Left lung (tissue), 10 donors: ENCODE results near the gene QARS1. TPM values are rescaled to one million over a fixed set of nuclear protein-coding genes. Genes with fewer than 3 reads are reported as not detected.

ENCODE experiments used
- ATAC-seq: fragments of 200-7000 bp; cut with Tn5 transposase; one replicate; pipeline ENCODE4 v1.9.1; 2020; ENCODE audit warnings: moderate library complexity
- DNase-seq, 4 donors: peaks; one replicate each; pipeline ENCODE4 v3.0.0-alpha.2; 2013 to 2020
- H3K27ac ChIP-seq, 2 donors: fragments of 200-600 bp; sonication (generic) in 1 of 2; one replicate each; pipeline versions ENCODE4 v1.5.0 to v1.8.0; 2020 to 2021
- H3K27me3 ChIP-seq, 2 donors: fragments of 200-600 bp; sonication (generic) in 1 of 2; one replicate each; pipeline versions ENCODE4 v1.5.0 to v1.8.0; 2020 to 2021
- H3K36me3 ChIP-seq, 2 donors: fragments of 200-600 bp; sonication (generic) in 1 of 2; one replicate each; pipeline versions ENCODE4 v1.5.0 to v1.8.0; 2020 to 2021
- H3K4me1 ChIP-seq, 2 donors: fragments of 200-600 bp; one replicate each; pipeline ENCODE4 v1.8.0; 2021
- H3K4me3 ChIP-seq, 2 donors: fragments of 200-600 bp; sonication (generic) in 1 of 2; one replicate each; pipeline versions ENCODE4 v1.5.0 to v1.8.0; 2020 to 2021; ENCODE audit warnings: mild to moderate bottlenecking in 1 of 2
- H3K9me3 ChIP-seq, 2 donors: fragments of 200-600 bp; sonication (generic) in 1 of 2; one replicate each; pipeline versions ENCODE4 v1.5.0 to v1.8.0; 2020 to 2021
- intact Hi-C, 2 donors: fragments of 100-400 bp; cut with DNase I; formaldehyde crosslinking; loops; one replicate each; pipeline versions ENCODE4 v1.11.2 to v1.14.2; 2022
- polyA plus RNA-seq, 6 donors: library from polyadenylated mRNA; unstranded; fragments of 120-200 nt; gene quantifications; one replicate each; pipeline ENCODE4 v1.2.1, GENCODE V29; 2013; ENCODE audit not compliant: insufficient read length in 6 of 6
- total RNA-seq, 2 donors: library from RNA; stranded (reverse); fragmentation: NEBNext Ultra II Directional; extraction: Animal tissue kit (Norgen Biotek cat#: 25700); gene quantifications; one replicate each; pipeline ENCODE4 v1.2.1, GENCODE V29; 2021
- TF ChIP-seq, protein P1 (sequence below), 2 donors: fragments of 200-600 bp; sonication (generic) in 1 of 2; IDR thresholded peaks; one replicate each; pipeline versions ENCODE4 v1.5.0 to v1.8.0; 2021; ENCODE audit warnings: antibody characterized with exemption in 2 of 2
- donor health status: DM: no; HTN: yes; CAD: no.
- donor health status: DM: no; HTN: no; CAD: no.

Gene QARS1
- total and polyA plus RNA-seq, 8 donors, result 173 to 323 (median 298) TPM

DNA sequence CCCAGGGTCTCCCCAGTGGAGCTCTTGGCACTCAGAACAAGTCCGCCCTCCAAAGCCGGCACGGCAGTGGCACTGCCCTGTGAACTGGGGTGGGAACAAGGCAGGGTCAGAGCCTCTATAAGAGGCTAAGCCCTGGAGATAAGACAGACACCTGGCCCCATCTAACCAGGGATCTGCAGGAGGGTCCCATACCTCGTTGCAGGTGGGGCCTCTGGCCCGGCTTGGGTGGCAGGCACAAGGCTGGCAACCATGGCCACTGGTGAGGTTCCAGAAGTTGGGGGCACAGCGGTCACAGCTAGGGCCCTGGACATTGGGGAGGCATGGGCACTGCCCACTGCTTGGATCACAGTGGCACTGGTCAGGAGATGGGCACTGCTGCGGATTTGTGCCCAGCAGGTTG, 19.6 kb upstream of the QARS1 start:
- no peaks in the 10 kb centered on the region for H3K27me3 ChIP-seq
- ATAC-seq (no peak), DNase-seq (no peak)
- no peak overlapping the region for H3K27ac ChIP-seq
- TF ChIP-seq, protein P1, sequence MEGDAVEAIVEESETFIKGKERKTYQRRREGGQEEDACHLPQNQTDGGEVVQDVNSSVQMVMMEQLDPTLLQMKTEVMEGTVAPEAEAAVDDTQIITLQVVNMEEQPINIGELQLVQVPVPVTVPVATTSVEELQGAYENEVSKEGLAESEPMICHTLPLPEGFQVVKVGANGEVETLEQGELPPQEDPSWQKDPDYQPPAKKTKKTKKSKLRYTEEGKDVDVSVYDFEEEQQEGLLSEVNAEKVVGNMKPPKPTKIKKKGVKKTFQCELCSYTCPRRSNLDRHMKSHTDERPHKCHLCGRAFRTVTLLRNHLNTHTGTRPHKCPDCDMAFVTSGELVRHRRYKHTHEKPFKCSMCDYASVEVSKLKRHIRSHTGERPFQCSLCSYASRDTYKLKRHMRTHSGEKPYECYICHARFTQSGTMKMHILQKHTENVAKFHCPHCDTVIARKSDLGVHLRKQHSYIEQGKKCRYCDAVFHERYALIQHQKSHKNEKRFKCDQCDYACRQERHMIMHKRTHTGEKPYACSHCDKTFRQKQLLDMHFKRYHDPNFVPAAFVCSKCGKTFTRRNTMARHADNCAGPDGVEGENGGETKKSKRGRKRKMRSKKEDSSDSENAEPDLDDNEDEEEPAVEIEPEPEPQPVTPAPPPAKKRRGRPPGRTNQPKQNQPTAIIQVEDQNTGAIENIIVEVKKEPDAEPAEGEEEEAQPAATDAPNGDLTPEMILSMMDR (IDR thresholded peaks at IDR 0.05), result no peak
- intact Hi-C loops, result no loop called here
- H3K9me3 ChIP-seq, result no peaks in the 10 kb centered on the region
- no peak overlapping the region for H3K4me3 ChIP-seq
- H3K36me3 ChIP-seq, result peaks cover 0 to 80% of the 10 kb centered on the region in 2 donors
- peaks cover 8 to 11% of the 10 kb centered on the region in 2 donors for H3K4me1 ChIP-seq

DNA sequence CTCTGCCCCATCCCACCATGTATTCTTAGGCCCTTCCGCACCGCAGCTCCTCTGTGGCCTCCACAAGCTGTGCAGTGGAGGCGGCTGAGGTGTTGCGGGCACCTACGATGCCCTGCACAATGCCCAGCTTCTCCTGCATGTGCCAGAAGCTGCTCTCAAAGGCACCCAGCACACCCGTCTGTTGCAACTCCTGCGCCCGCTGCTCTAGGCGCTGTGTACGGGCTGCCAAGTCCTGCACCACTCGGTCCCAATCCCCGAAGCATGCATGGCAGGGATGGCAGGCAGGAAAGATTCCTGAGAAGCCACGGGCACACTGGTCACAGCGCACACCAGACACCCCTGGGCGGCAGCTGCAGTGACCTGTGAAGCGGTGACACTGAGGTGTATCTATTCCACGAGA, 19.1 kb upstream of the QARS1 start:
- intact Hi-C loops, result no loop called here
- DNase-seq (no peak), ATAC-seq (no peak)
- TF ChIP-seq, protein P1 (IDR thresholded peaks at IDR 0.05), result no peak
- Histone ChIP-seq H3K9me3 (no peaks in the 10 kb centered on the region), H3K4me1 (peaks cover 12 to 16% of the 10 kb centered on the region in 2 donors), H3K4me3 (no peak overlapping the region), H3K27ac (no peak overlapping the region), H3K36me3 (peaks cover 0 to 82% of the 10 kb centered on the region in 2 donors), H3K27me3 (no peaks in the 10 kb centered on the region)

DNA sequence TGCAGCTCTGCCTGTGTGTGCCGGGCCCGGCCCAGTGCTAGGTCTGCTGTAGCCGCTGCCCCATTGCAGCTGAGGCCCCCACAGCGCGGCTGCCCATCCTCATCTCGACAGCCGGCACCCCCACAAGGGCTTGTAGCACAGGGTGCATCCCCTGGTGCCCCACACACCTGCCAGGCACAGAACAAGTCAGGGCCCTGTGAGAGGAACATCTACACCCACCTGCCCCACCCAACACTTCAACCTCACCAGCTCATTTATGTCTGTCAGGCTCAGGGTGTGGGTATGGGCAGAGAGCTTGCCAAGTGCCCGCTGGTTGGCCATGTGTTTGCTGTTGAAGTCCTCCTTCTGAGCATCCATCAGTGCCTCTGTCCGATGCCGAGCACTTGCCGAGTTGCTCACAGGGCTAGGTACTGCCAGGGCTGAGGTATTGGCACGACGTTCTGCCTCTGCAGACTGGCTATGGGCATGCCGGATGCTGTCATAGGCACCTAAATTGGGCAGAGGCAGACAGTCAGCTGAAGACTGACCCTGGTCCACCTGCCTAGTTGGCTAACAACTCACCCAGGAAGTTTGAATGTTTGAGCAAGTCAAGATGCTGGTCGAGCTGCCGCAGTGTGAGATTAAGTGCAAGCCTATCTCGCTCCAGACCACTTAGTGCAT, 18.5 kb upstream of the QARS1 start:
- intact Hi-C loops, result no loop called here
- H3K27me3 ChIP-seq, result no peaks in the 10 kb centered on the region
- DNase-seq, result no peak
- peaks cover 12 to 18% of the 10 kb centered on the region in 2 donors for H3K4me1 ChIP-seq
- no peak overlapping the region for H3K27ac ChIP-seq
- H3K9me3 ChIP-seq, result no peaks in the 10 kb centered on the region
- ATAC-seq, result no peak
- H3K4me3 ChIP-seq, result no peak overlapping the region
- TF ChIP-seq, protein P1 (IDR thresholded peaks at IDR 0.05), result no peak
- peaks cover 0 to 82% of the 10 kb centered on the region in 2 donors for H3K36me3 ChIP-seq

DNA sequence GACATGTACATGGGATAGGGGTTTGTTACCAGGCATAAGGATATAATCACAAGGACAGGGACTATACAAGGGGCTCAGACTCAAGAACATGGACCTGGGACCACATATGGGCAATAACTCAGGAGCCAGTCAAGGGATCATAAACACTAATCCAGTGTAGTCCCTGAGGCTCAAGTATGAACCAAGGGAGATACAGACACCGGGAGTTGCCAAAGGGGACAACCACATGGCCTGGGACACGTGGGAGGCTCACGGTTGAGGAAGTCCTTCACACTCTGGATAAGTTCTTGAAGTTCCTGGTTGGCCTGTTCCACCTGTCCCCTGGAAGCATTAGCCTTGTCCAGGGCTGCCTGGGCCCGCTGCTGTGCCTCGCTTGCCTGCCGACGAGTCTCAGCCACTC, 17.9 kb upstream of the QARS1 start:
- H3K36me3 ChIP-seq, result peaks cover 0 to 83% of the 10 kb centered on the region in 2 donors

DNA sequence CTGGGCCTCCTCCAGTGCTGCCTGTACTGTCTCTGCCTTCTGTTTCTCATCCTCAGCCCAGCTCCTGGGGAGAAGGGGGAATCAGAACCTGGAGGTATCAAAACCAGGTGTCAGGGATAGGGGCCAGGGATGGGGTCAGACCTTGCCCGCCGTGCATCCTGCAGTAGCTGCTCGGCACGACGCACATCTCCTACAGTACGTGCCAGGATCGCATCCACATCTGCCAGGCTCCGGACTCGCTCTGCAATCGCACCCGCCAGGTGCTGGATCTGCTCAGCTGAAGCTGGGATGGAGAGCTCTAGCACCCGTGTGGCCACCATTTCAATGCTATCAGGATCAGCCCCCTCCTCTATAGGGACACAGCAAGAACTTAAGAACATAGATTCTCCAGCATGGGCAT, 17.5 kb upstream of the QARS1 start:
- Histone ChIP-seq H3K27ac (no peak overlapping the region), H3K27me3 (no peaks in the 10 kb centered on the region), H3K4me3 (no peak overlapping the region), H3K36me3 (peaks cover 0 to 83% of the 10 kb centered on the region in 2 donors), H3K9me3 (no peaks in the 10 kb centered on the region), H3K4me1 (peaks cover 12 to 18% of the 10 kb centered on the region in 2 donors)
- peak in 1 of 4 donors; percentile 69 for DNase-seq
- ATAC-seq, result no peak
- intact Hi-C loops, result no loop called here
- TF ChIP-seq, protein P1 (IDR thresholded peaks at IDR 0.05), result no peak

More for the DNA sequence above, 17.9 kb upstream of the QARS1 start:
- H3K4me1 ChIP-seq, result peaks cover 12 to 18% of the 10 kb centered on the region in 2 donors
- no peaks in the 10 kb centered on the region for H3K9me3 ChIP-seq
- H3K27me3 ChIP-seq, result no peaks in the 10 kb centered on the region
- TF ChIP-seq, protein P1 (IDR thresholded peaks at IDR 0.05), result no peak
- ATAC-seq (no peak), DNase-seq (peak in 1 of 4 donors; percentile 28)
- H3K27ac ChIP-seq, result no peak overlapping the region
- H3K4me3 ChIP-seq, result no peak overlapping the region
- intact Hi-C loops, result no loop called here
